Measurements from ENCODE around the gene SLC6A6. TPM values are rescaled to one million over a fixed set of nuclear protein-coding genes. Genes with fewer than 3 reads are reported as not detected.

SLC6A6 gene
- total RNA-seq, 1 experiment from 2014 or later, result 211 TPM

DNA sequence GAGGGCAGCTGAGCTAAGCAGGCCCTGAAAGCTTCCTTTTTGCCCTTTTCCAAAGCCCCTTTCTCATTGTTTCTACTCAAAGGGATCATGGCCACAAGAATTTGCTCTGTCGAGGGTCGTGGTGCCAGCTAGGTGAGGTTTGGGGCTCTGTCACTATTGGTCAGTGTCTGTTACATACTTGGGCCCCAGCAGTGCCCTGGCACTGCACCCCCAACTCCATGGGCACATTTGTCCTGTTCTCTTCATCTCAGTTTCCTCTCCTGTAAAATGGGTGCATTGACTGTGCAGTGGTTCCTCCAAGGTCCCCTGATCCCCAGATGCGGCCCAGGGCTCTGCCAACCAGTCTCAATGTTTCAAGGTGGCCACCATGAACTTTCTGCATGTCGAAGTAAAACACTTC lies 62.1 kb downstream of the SLC6A6 start (continued):
- TF ChIP-seq, protein P1, sequence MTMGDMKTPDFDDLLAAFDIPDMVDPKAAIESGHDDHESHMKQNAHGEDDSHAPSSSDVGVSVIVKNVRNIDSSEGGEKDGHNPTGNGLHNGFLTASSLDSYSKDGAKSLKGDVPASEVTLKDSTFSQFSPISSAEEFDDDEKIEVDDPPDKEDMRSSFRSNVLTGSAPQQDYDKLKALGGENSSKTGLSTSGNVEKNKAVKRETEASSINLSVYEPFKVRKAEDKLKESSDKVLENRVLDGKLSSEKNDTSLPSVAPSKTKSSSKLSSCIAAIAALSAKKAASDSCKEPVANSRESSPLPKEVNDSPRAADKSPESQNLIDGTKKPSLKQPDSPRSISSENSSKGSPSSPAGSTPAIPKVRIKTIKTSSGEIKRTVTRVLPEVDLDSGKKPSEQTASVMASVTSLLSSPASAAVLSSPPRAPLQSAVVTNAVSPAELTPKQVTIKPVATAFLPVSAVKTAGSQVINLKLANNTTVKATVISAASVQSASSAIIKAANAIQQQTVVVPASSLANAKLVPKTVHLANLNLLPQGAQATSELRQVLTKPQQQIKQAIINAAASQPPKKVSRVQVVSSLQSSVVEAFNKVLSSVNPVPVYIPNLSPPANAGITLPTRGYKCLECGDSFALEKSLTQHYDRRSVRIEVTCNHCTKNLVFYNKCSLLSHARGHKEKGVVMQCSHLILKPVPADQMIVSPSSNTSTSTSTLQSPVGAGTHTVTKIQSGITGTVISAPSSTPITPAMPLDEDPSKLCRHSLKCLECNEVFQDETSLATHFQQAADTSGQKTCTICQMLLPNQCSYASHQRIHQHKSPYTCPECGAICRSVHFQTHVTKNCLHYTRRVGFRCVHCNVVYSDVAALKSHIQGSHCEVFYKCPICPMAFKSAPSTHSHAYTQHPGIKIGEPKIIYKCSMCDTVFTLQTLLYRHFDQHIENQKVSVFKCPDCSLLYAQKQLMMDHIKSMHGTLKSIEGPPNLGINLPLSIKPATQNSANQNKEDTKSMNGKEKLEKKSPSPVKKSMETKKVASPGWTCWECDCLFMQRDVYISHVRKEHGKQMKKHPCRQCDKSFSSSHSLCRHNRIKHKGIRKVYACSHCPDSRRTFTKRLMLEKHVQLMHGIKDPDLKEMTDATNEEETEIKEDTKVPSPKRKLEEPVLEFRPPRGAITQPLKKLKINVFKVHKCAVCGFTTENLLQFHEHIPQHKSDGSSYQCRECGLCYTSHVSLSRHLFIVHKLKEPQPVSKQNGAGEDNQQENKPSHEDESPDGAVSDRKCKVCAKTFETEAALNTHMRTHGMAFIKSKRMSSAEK (CRISPR knock-in tag; IDR thresholded peaks at IDR 0.05; ENCODE audit: borderline replicate concordance), result no peak

DNA sequence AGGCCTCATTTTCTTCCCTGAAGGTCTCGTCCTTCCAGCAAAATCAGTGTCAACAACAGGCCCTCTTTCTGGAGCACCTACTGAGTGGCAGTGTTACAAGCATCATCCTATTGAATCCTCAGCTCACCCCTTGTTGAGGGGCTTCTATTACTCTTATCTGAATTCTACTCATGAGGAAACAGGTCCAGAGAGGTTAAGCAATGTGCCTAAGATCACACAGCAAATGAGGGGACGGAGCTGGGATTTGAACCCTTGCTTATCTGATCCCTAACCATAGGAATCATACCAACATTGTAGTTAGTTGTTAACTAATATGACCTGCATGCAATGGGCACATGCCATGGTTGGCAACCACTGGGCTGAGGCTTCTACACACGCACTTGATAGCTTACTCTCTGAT lies 63.0 kb downstream of the SLC6A6 start:
- H3K36me3 Mint-ChIP-seq, result peaks cover 59% of the 10 kb centered on the region
- no peak for TF ChIP-seq ELF4 (CRISPR knock-in tag; IDR thresholded peaks at IDR 0.05; ENCODE audit: low read depth)

DNA sequence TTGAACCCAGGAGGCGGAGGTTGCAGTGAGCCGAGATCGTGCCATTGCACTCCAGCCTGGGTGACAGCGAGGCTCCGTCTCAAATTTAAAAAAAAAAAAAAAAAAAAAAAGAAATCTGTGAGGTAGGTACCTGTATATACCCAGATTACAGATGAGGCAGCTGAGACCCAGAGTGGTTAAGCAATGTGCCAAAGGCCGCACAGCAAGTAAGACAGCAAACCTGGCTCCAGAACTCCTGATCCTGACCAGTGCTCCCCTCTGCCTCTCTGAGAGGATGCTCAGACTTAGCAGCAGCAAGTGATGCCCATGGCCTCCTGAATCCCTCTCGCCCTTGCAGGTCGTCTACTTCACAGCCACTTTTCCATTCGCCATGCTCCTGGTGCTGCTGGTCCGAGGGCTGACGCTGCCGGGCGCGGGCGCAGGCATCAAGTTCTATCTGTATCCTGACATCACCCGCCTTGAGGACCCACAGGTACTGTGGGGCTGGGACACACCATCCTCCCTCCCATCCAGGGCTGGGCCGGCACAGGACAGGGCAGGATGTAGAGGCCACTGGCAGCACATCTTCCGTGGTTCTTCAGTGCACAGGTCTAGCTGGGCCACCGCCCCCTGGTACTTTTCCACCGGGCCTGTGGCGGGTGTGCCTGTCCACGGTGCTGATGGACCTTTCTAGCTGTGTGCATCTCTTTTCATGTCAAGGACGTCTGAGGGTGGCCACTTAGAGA lies 63.9 kb downstream of the SLC6A6 start:
- ATAC-seq, result no peak
- CTCF ChIA-PET, result interaction anchor here (0.7 to 3.8 kb wide), 8 partner anchors 8 to 341 kb away, joined by 3 to 67 read pairs (median 6); no protein-coding TSS in a partner anchor
- POLR2A ChIA-PET, result no interaction called here

More for the DNA sequence above, 63.0 kb downstream of the SLC6A6 start:
- Mint-ChIP-seq H3K4me1 (peaks cover 26% of the 10 kb centered on the region), H3K27me3 (ENCODE audit: low read depth) (no peaks in the 10 kb centered on the region), H3K4me3 (no peak overlapping the region), H3K9me3 (no peaks in the 10 kb centered on the region), H3K27ac (no peak overlapping the region)
- DNase-seq (ENCODE audit: low spot score) (no peak), ATAC-seq (no peak)
- ChIA-PET CTCF (interaction anchor here (0.7 to 3.8 kb wide), 2 partner anchors 262 to 340 kb away, joined by 5 to 67 read pairs; no protein-coding TSS in a partner anchor), POLR2A (no interaction called here)

More for the DNA sequence above, 63.9 kb downstream of the SLC6A6 start:
- Mint-ChIP-seq H3K4me1 (peaks cover 23% of the 10 kb centered on the region), H3K27me3 (ENCODE audit: low read depth) (no peaks in the 10 kb centered on the region), H3K27ac (peak overlapping the region; percentile 41; the same call in 1 of the 2 replicates), H3K4me3 (no peak overlapping the region), H3K9me3 (no peaks in the 10 kb centered on the region), H3K36me3 (peaks cover 55% of the 10 kb centered on the region)
- no peak for DNase-seq (ENCODE audit: low spot score)
- TF ChIP-seq, protein P2, sequence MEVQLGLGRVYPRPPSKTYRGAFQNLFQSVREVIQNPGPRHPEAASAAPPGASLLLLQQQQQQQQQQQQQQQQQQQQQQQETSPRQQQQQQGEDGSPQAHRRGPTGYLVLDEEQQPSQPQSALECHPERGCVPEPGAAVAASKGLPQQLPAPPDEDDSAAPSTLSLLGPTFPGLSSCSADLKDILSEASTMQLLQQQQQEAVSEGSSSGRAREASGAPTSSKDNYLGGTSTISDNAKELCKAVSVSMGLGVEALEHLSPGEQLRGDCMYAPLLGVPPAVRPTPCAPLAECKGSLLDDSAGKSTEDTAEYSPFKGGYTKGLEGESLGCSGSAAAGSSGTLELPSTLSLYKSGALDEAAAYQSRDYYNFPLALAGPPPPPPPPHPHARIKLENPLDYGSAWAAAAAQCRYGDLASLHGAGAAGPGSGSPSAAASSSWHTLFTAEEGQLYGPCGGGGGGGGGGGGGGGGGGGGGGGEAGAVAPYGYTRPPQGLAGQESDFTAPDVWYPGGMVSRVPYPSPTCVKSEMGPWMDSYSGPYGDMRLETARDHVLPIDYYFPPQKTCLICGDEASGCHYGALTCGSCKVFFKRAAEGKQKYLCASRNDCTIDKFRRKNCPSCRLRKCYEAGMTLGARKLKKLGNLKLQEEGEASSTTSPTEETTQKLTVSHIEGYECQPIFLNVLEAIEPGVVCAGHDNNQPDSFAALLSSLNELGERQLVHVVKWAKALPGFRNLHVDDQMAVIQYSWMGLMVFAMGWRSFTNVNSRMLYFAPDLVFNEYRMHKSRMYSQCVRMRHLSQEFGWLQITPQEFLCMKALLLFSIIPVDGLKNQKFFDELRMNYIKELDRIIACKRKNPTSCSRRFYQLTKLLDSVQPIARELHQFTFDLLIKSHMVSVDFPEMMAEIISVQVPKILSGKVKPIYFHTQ (CRISPR knock-in tag; IDR thresholded peaks at IDR 0.05), result no peak
- no peak for TF ChIP-seq ZNF423 (CRISPR knock-in tag; IDR thresholded peaks at IDR 0.05)
- TF ChIP-seq SP1 (CRISPR knock-in tag; conservative IDR thresholded peaks at IDR 0.05), result no peak
- TF ChIP-seq, protein P3, sequence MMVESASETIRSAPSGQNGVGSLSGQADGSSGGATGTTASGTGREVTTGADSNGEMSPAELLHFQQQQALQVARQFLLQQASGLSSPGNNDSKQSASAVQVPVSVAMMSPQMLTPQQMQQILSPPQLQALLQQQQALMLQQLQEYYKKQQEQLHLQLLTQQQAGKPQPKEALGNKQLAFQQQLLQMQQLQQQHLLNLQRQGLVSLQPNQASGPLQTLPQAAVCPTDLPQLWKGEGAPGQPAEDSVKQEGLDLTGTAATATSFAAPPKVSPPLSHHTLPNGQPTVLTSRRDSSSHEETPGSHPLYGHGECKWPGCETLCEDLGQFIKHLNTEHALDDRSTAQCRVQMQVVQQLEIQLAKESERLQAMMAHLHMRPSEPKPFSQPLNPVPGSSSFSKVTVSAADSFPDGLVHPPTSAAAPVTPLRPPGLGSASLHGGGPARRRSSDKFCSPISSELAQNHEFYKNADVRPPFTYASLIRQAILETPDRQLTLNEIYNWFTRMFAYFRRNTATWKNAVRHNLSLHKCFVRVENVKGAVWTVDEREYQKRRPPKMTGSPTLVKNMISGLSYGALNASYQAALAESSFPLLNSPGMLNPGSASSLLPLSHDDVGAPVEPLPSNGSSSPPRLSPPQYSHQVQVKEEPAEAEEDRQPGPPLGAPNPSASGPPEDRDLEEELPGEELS (CRISPR knock-in tag; IDR thresholded peaks at IDR 0.05), result no peak
- TF ChIP-seq ATF1 (CRISPR knock-in tag; IDR thresholded peaks at IDR 0.05), result no peak
- no peak for TF ChIP-seq SMAD4 (CRISPR knock-in tag; IDR thresholded peaks at IDR 0.05)
- TF ChIP-seq, protein P4, sequence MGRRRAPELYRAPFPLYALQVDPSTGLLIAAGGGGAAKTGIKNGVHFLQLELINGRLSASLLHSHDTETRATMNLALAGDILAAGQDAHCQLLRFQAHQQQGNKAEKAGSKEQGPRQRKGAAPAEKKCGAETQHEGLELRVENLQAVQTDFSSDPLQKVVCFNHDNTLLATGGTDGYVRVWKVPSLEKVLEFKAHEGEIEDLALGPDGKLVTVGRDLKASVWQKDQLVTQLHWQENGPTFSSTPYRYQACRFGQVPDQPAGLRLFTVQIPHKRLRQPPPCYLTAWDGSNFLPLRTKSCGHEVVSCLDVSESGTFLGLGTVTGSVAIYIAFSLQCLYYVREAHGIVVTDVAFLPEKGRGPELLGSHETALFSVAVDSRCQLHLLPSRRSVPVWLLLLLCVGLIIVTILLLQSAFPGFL (CRISPR knock-in tag; IDR thresholded peaks at IDR 0.05; ENCODE audit: borderline replicate concordance), result no peak
